ENCODE measurements around the gene PARS2.

Gene PARS2

DNA sequence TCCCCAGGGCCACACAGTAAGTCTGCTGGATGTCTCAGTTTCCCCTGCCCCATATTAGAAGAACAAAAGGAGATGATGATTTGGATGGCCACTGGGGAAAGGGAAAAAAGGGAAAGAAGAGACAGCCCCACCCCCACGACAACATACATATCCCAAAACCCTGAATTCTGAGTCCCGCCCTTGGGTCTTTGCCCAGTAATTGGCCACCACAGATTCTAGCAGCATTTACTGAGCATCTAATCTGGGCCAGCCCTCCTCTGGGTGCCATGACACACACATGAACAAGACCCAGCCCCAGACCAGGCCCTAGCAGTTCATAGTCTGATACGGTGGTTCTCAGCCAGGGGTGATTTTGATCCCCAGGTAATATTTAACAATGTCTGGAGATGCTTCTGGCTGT lies 53.9 kb downstream of the PARS2 start:
- in situ Hi-C loops (cut with HindIII; ENCODE audit: low pct_ligation_motif_present, low pct_unique_long_range_greater_than_20kb, low sequenced_read_pairs): no loop called here
- DNase-seq: no peak

GRCh38 chr1:54709547-54710292 lies 54.6 kb downstream of the PARS2 start:
- in situ Hi-C loops (cut with HindIII; ENCODE audit: low pct_ligation_motif_present, low pct_unique_long_range_greater_than_20kb, low sequenced_read_pairs): no loop called here
- no peak for DNase-seq

GRCh38 chr1:54708385-54708784 lies 55.9 kb downstream of the PARS2 start:
- DNase-seq: no peak
- in situ Hi-C loops (cut with HindIII; ENCODE audit: low pct_ligation_motif_present, low pct_unique_long_range_greater_than_20kb, low sequenced_read_pairs): no loop called here
